ENCODE data around the gene FCER2. TPM values are rescaled to one million over a fixed set of nuclear protein-coding genes. Genes with fewer than 3 reads are reported as not detected.

Gene FCER2
- total and polyA plus RNA-seq, 2 donors from 2014 or later: 1.0 TPM; not detected in 1

GRCh38 chr19:7689165-7689564, 12.8 kb downstream of the FCER2 start:
- DNase-seq (no peak), FAIRE-seq (no peak)
- Histone ChIP-seq H3K27me3 (ENCODE audit: control insufficient read depth, insufficient read depth, low read length) (no peaks in the 10 kb centered on the region), H3K4me3 (ENCODE audit: low read length in 3 of 3) (no peak overlapping the region), H3K9ac (ENCODE audit: low read length in 3 of 3) (no peak overlapping the region), H3K4me1 (ENCODE audit: control insufficient read depth in 2 of 3, insufficient read depth in 2 of 3, low read depth in 1 of 3, low read length in 3 of 3) (no peaks in the 10 kb centered on the region), H3K27ac (ENCODE audit: low read depth in 2 of 2, low read length in 2 of 2) (no peak overlapping the region), H3K36me3 (ENCODE audit: control insufficient read depth in 2 of 3, insufficient read depth in 3 of 3, low read length in 3 of 3) (no peaks in the 10 kb centered on the region), H3K9me3 (ENCODE audit: control insufficient read depth in 2 of 3, insufficient read depth in 1 of 3, low read length in 3 of 3) (peaks cover 0 to 3% (median 0%) of the 10 kb centered on the region in 3 donors)
- intact Hi-C loops (cut with DNase I): no loop called here
- no peak for TF ChIP-seq CTCF (IDR thresholded peaks at IDR 0.05; ENCODE audit: borderline replicate concordance, extremely low read depth, insufficient read depth)

GRCh38 chr19:7687177-7687576, 14.8 kb downstream of the FCER2 start:
- DNase-seq (no peak), FAIRE-seq (no peak)
- Histone ChIP-seq H3K27ac (ENCODE audit: low read depth in 2 of 2, low read length in 2 of 2) (no peak overlapping the region), H3K27me3 (ENCODE audit: control insufficient read depth, insufficient read depth, low read length) (no peaks in the 10 kb centered on the region), H3K9ac (ENCODE audit: low read length in 3 of 3) (no peak overlapping the region), H3K4me3 (ENCODE audit: low read length in 3 of 3) (no peak overlapping the region), H3K9me3 (ENCODE audit: control insufficient read depth in 2 of 3, insufficient read depth in 1 of 3, low read length in 3 of 3) (peaks cover 0 to 3% (median 0%) of the 10 kb centered on the region in 3 donors), H3K36me3 (ENCODE audit: control insufficient read depth in 2 of 3, insufficient read depth in 3 of 3, low read length in 3 of 3) (no peaks in the 10 kb centered on the region), H3K4me1 (ENCODE audit: control insufficient read depth in 2 of 3, insufficient read depth in 2 of 3, low read depth in 1 of 3, low read length in 3 of 3) (no peaks in the 10 kb centered on the region)
- TF ChIP-seq CTCF (IDR thresholded peaks at IDR 0.05; ENCODE audit: borderline replicate concordance, extremely low read depth, insufficient read depth): no peak
- intact Hi-C loops (cut with DNase I): no loop called here

DNA sequence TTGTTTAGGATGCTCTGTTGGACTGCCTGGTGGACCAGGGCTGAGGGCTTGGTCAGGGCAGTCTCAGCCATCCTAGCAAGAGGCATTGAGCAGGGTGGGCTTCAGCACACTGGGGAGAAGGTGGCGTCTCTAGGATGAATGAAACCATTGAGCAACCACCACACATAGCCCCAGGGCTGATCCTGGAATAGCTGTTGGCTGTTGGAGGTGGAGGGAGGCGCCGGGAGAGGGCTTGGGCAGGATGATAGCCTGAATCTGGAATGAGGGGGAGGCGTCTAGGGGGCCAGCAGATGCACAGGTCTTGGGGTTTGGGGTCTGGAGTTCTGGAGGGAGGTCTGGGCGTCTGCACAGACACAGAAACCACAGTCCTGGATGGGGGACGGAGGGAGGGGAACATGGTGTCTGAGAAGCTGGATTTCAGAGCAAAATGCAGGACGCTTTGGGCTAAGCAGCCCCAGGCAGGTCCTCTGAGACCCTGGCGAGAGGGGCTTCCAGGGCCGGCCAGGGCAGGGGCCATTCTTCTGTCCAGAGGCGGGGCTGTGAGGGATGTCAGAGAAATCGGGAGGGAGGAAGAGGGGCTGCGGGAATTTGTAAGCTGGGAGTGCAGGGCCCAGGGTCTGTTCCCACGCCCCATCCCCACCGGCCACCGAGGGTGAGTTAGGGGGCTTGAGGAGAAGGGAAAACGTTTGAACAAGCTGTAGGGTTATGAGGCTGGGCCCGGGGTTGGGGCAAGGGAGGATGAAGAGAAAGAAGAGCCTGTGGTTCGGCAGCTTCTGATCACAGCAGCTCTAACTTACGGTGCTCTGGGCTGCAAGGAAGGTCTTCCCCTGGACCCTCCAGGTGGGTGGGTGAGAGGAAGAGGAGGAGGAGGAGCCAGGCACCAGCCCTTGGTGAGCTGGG, 16.1 kb downstream of the FCER2 start:
- no peaks in the 10 kb centered on the region for H3K36me3 ChIP-seq (ENCODE audit: control insufficient read depth in 2 of 3, insufficient read depth in 3 of 3, low read length in 3 of 3)
- H3K4me3 ChIP-seq (ENCODE audit: low read length in 3 of 3): no peak overlapping the region
- FAIRE-seq (no peak), DNase-seq (no peak)
- peaks cover 0 to 3% (median 0%) of the 10 kb centered on the region in 3 donors for H3K4me1 ChIP-seq (ENCODE audit: control insufficient read depth in 2 of 3, insufficient read depth in 2 of 3, low read depth in 1 of 3, low read length in 3 of 3)
- TF ChIP-seq CTCF (IDR thresholded peaks at IDR 0.05; ENCODE audit: borderline replicate concordance, extremely low read depth, insufficient read depth): no peak
- no peak overlapping the region for H3K27ac ChIP-seq (ENCODE audit: low read depth in 2 of 2, low read length in 2 of 2)
- intact Hi-C loops (cut with DNase I): no loop called here
- no peaks in the 10 kb centered on the region for H3K9me3 ChIP-seq (ENCODE audit: control insufficient read depth in 2 of 3, insufficient read depth in 1 of 3, low read length in 3 of 3)
- no peaks in the 10 kb centered on the region for H3K27me3 ChIP-seq (ENCODE audit: control insufficient read depth, insufficient read depth, low read length)
- H3K9ac ChIP-seq (ENCODE audit: low read length in 3 of 3): no peak overlapping the region
